ENCODE data around the gene ABTB2. TPM values are rescaled to one million over a fixed set of nuclear protein-coding genes. Genes with fewer than 3 reads are reported as not detected.

ABTB2 gene
- total and polyA plus RNA-seq, 7 donors = 1.3 to 12.9 (median 2.5) TPM

- intact Hi-C loops (cut with DNase I) = no loop called here
- 29 to 67% methylated on average over 2 of the region's 2 CpGs for WGBS, 2 donors
- Histone ChIP-seq H3K4me3 (no peak overlapping the region), H3K27ac (no peak overlapping the region), H3K27me3 (no peaks in the 10 kb centered on the region), H3K36me3 (no peaks in the 10 kb centered on the region), H3K4me1 (no peaks in the 10 kb centered on the region), H3K9me3 (no peaks in the 10 kb centered on the region)
- DNase-seq = no peak
- TF ChIP-seq POLR2A (IDR thresholded peaks at IDR 0.05) (no peak), EP300 (IDR thresholded peaks at IDR 0.05) (no peak), POLR2AphosphoS5 (IDR thresholded peaks at IDR 0.05) (no peak), CTCF (IDR thresholded peaks at IDR 0.05) (no peak)
Measured at GRCh38 chr11:34366522-34366921, 8.7 kb upstream of the ABTB2 start.

DNA sequence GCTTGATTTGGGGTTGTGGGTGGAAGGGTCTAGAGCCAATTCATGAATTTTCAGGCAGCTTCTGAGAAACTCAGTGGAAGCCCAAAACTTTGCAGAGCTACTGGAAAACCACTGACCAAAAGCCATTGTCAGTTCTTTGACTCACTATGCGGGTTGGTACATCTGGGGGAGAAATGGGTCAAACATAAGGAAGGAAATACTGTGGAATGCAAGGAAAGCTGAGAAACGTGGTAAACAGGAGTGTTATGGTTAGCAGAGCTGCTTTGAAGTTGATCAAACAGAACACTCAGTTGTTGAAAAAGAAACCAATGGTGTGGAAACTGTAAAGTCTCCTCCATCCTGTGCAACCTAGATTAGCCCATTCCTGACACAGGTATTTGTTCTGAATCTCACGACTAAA, 6.3 kb upstream of the ABTB2 start:
- WGBS, 2 donors = 44 to 59% methylated on average over 3 of the region's 3 CpGs
- Histone ChIP-seq H3K27me3 (no peaks in the 10 kb centered on the region), H3K4me1 (peaks cover 0 to under 1% (median 0%) of the 10 kb centered on the region in 4 donors), H3K27ac (no peak overlapping the region), H3K4me3 (no peak overlapping the region), H3K9me3 (no peaks in the 10 kb centered on the region), H3K36me3 (no peaks in the 10 kb centered on the region)
- intact Hi-C loops (cut with DNase I) = no loop called here
- TF ChIP-seq EP300 (IDR thresholded peaks at IDR 0.05) (no peak), CTCF (IDR thresholded peaks at IDR 0.05) (no peak), POLR2A (IDR thresholded peaks at IDR 0.05) (no peak), POLR2AphosphoS5 (IDR thresholded peaks at IDR 0.05) (no peak)
- no peak for DNase-seq

DNA sequence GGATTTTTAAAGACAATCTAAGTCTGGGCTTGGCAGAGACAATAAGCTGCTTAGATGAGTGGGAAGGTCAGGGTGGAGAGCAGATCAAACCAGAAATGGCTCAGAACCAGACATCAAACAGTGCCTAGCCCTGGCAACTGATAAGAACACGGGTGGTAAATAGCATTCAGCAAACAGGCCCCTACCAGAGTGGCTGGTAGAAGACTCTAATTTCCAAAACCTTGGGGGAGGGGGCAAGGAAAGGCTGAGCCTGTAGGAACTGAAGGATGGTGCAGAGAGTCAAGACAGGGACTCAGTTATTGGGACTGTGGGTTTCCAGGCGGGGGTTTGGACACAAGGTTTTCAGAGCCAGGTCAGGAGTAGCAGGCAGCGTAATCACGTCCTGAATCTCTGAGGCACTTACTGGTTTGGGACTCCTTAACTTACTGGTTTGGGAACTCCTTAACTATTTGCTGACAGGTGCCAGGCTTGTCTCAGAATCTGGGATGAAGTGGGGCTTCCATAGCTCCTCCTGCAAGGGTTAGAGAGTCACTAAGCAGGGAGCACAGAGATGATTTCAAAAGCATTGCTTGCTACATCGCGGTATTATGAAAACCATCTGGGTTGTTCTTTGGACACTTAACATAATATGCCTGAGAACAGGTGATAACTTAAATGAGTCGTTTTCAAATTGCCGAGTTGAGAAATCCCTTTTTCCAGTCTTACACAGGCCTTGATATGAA, 5.7 kb upstream of the ABTB2 start:
- no peaks in the 10 kb centered on the region for H3K36me3 ChIP-seq
- H3K27me3 ChIP-seq = no peaks in the 10 kb centered on the region
- no peak for TF ChIP-seq POLR2A (IDR thresholded peaks at IDR 0.05)
- no peak for TF ChIP-seq CTCF (IDR thresholded peaks at IDR 0.05)
- no peak for TF ChIP-seq POLR2AphosphoS5 (IDR thresholded peaks at IDR 0.05)
- no peak for TF ChIP-seq EP300 (IDR thresholded peaks at IDR 0.05)
- WGBS, 2 donors = 66 to 82% methylated on average over 8 of the region's 8 CpGs
- H3K4me3 ChIP-seq = no peak overlapping the region
- intact Hi-C loops (cut with DNase I) = no loop called here
- H3K9me3 ChIP-seq = no peaks in the 10 kb centered on the region
- H3K27ac ChIP-seq = no peak overlapping the region
- H3K4me1 ChIP-seq = peaks cover 0 to 6% (median 5%) of the 10 kb centered on the region in 4 donors
- DNase-seq = no peak

DNA sequence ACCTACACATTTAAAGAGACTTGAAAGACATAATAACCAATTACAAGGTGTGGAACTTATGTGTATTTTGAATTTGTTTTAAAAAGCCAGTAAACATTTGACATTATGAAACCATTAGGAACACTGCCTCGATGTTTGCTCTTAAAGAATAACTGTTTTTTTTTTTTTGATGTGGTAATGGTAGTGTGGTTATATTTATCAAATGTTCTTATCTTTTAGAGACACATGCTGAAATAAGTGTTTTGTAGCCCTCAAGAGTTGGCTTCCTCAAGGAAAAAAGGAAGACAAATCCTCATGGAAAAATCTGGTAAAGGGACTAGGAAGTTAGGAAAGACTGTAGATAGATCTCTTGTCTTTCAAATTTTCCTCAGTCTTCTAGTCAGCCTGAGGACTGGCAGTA, 2.2 kb upstream of the ABTB2 start:
- WGBS, 2 donors = 6 to 18% methylated on average over 1 of the region's 1 CpG
- H3K4me3 ChIP-seq = no peak overlapping the region
- H3K4me1 ChIP-seq = peaks cover 0 to 33% (median 27%) of the 10 kb centered on the region in 4 donors
- no peaks in the 10 kb centered on the region for H3K27me3 ChIP-seq
- no peaks in the 10 kb centered on the region for H3K9me3 ChIP-seq
- H3K36me3 ChIP-seq = no peaks in the 10 kb centered on the region
- TF ChIP-seq POLR2A (IDR thresholded peaks at IDR 0.05) (no peak), POLR2AphosphoS5 (IDR thresholded peaks at IDR 0.05) (no peak), EP300 (IDR thresholded peaks at IDR 0.05) (no peak), CTCF (IDR thresholded peaks at IDR 0.05) (no peak)
- intact Hi-C loops (cut with DNase I) = no loop called here
- H3K27ac ChIP-seq = no peak overlapping the region
- DNase-seq = no peak

DNA sequence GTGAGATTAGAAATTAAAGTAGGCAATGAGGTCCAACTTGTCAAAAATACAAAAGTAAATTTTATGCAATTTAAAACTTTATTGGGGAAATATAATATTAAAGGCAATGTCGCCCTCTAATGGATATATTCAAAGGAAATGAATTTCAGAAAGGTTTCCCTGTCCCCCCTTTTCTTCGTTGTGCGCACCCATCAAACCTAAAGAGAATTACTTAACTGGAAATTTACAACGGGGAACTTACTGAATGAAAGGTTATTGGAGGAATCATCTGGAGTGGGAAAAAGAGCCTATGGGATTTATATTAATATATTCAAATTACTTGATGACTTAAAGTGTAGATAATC, 1.7 kb upstream of the ABTB2 start:
- Histone ChIP-seq H3K9me3 (no peaks in the 10 kb centered on the region), H3K36me3 (no peaks in the 10 kb centered on the region), H3K27ac (peak overlapping the region in 3 of 4 donors; percentile 74 to 88 (median 84)), H3K4me3 (peak overlapping the region in 2 of 4 donors; percentile 56 to 64), H3K4me1 (peaks cover 0 to 33% (median 27%) of the 10 kb centered on the region in 4 donors), H3K27me3 (no peaks in the 10 kb centered on the region)
- TF ChIP-seq CTCF (IDR thresholded peaks at IDR 0.05) (peak in 2 of 4 experiments; percentile 3 to 41), POLR2AphosphoS5 (IDR thresholded peaks at IDR 0.05) (no peak)
- intact Hi-C loops (cut with DNase I) = loop anchor here (1.0 to 5.0 kb wide), 7 partner anchors 80 to 363 kb away; partner anchors contain the start of gene NAT10
- no peak for DNase-seq
- WGBS, 2 donors = 2% methylated on average over 4 of the region's 4 CpGs
